Nephron progenitor cell (in vitro differentiated cells): ENCODE results near the gene PPP1R7.

Experiments used
- DNase-seq: peaks from one replicate; pipeline ENCODE4 v3.0.0; 2021
- H3K27ac Mint-ChIP-seq: 2 replicates; pipeline ENCODE4 v1.8.0; 2021; ENCODE audit warnings: mild to moderate bottlenecking, moderate library complexity, mixed read lengths
- H3K27me3 Mint-ChIP-seq: 2 replicates; pipeline ENCODE4 v1.8.0; 2021; ENCODE audit warnings: mild to moderate bottlenecking, low read depth, mixed read lengths; ENCODE audit not compliant: poor library complexity
- H3K36me3 Mint-ChIP-seq: 2 replicates; pipeline ENCODE4 v1.8.0; 2021; ENCODE audit warnings: low read depth, mixed read lengths
- H3K4me1 Mint-ChIP-seq: 2 replicates; pipeline ENCODE4 v1.8.0; 2021; ENCODE audit warnings: mixed read lengths
- H3K4me3 Mint-ChIP-seq: 2 replicates; pipeline ENCODE4 v1.8.0; 2021; ENCODE audit warnings: mild to moderate bottlenecking, moderate library complexity, mixed read lengths
- H3K9me3 Mint-ChIP-seq: 2 replicates; pipeline ENCODE4 v1.8.0; 2021; ENCODE audit warnings: mild to moderate bottlenecking, moderate library complexity, mixed read lengths
- CTCF ChIP-seq: fragments of 200-600 bp; sonication (generic); IDR thresholded peaks from 2 replicates; pipeline ENCODE4 v1.5.0; 2021; ENCODE audit warnings: antibody characterized with exemption

The PPP1R7 gene

GRCh38 chr2:241197947-241198346 lies 47.7 kb downstream of the PPP1R7 start:
- Mint-ChIP-seq H3K27ac (no peak overlapping the region), H3K4me1 (peaks cover 12% of the 10 kb centered on the region), H3K4me3 (no peak overlapping the region), H3K27me3 (no peaks in the 10 kb centered on the region), H3K9me3 (no peaks in the 10 kb centered on the region), H3K36me3 (no peaks in the 10 kb centered on the region)
- peak; percentile 0 for DNase-seq
- TF ChIP-seq CTCF = no peak

DNA sequence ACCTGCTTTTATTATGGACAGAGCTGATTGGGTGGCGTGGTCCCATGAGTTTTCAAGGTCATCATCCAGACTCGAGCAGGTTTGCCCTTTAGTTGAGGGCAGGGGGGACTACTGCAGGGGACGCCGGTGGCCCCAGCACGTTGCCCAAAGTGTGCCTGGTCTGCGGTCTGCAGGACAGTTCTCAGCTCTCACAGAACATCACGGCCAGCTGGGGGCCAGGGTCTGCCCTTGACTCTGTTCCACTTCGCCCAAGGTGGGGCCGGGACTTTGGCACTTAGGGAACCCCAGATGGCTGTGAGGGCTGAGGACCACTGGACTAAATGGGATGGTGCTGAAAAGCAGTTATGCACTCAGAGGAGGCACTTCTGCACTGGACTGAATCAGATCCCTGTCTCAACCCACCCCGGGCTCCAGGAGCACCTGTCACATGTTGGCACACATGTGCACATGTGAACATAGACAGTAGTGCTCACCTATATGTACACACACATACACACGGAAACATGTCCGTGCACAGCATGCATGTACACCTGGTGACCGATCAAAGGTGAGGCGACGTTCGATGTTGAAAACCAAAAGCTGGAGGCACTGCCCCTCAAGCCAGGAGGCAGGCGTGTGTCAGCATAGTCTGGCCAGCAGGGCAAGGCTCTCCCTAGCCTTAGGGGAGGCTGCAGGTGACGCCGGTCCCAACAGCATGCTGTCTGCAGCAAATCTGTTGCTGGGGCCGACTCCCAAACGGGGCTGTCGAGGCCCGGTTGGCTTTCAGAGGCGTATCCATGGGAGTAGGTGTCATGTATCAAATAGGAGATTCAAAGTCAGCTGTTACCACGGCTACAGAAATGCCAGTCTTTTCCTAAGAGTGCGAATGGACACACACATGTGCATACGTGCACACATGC lies 48.4 kb downstream of the PPP1R7 start:
- no peak overlapping the region for H3K4me3 Mint-ChIP-seq

DNA sequence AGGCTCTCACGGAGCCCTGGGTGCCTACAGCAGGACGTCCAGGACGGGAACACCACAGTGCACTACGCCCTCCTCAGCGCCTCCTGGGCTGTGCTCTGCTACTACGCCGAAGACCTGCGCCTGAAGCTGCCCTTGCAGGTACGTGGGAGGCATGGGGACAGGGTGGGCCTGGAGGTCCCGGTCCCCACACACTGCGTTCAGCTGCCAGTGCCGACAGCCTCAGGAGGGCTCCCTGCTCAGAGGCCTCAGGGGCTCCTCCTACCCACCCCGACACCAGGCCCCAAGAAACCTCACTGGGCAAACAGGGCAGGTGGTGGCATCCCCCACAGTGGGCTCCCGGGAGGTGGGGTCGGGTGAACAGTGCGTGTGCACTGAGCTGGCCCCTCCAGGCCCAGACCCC lies 49.0 kb downstream of the PPP1R7 start:
- no peaks in the 10 kb centered on the region for H3K27me3 Mint-ChIP-seq
- peaks cover 12% of the 10 kb centered on the region for H3K4me1 Mint-ChIP-seq
- DNase-seq = peak; percentile 3

More for the DNA sequence above, 48.4 kb downstream of the PPP1R7 start:
- peaks cover 12% of the 10 kb centered on the region for H3K4me1 Mint-ChIP-seq
- TF ChIP-seq CTCF = no peak
- H3K27ac Mint-ChIP-seq = no peak overlapping the region
- no peaks in the 10 kb centered on the region for H3K27me3 Mint-ChIP-seq
- H3K9me3 Mint-ChIP-seq = no peaks in the 10 kb centered on the region
- no peaks in the 10 kb centered on the region for H3K36me3 Mint-ChIP-seq
- peak; percentile 1 for DNase-seq

DNA sequence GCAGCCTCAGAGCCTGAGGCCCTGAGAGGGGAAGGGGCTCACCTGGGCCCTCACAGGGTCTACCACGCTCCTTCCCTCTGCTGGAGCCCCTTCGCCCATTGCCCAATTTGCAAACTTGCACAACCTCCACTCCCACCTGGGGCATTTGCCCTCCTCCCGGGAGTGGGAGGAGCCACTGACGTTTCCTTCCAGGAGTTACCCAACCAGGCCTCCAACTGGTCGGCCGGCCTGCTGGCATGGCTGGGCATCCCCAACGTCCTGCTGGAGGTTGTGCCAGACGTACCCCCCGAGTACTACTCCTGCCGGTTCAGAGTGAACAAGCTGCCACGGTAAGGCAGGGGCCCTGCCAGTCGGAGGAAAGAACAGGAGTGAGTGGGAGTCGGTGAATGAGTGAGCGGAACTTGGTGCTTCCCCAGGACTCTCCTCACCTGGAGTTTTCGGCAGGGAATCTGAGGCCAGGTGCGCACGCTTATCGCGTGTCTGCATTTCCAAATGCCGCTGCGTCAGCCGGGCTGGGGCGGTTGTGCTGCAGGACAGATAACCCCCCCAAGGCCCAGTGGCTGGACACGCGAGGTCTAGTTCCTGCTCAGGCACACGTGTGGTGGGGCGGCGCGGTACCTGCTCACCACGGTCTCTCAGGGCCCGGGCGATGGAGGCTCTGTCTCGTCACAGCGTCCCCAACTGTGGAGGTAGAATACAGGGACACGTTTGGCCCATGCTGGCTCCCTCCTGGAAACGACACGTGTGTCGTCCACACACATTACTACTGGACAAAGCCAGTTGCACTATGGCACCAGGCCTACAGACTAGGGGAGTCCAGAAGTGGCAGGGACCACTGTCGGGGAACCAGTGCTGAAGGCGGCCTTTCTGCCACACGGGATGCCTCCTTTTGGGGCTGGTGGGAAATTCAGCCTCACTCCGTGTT lies 49.9 kb downstream of the PPP1R7 start:
- H3K9me3 Mint-ChIP-seq = no peaks in the 10 kb centered on the region

More for the DNA sequence above, 49.0 kb downstream of the PPP1R7 start:
- H3K27ac Mint-ChIP-seq = no peak overlapping the region
- H3K4me3 Mint-ChIP-seq = no peak overlapping the region
- no peak for TF ChIP-seq CTCF
- no peaks in the 10 kb centered on the region for H3K36me3 Mint-ChIP-seq
- H3K9me3 Mint-ChIP-seq = no peaks in the 10 kb centered on the region

DNA sequence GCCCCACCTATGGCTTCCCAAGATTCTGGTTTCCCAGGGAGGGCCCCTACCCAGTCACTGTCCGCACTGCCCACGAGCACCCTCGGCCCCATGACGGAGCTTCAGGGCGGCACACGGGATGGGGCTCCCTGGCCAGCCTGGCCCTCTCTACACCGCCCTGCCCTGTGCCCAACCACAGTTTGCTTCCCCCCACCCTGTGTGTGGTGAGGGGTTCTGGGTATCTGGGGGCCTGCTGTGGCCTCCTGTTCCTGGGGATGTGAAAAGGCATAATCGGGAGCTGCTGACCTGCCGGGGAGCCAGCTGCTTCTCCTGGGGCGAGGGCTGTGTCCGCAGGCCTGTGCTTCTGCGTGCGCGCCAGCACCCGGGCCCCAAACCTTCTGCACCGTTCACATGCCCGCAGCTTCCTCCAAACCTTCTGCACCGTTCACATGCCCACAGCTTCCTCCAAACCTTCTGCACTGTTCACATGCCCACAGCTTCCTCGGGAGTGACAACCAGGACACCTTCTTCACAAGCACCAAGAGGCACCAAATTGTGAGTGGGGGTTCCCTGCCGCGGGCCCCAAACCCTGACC lies 50.6 kb downstream of the PPP1R7 start:
- no peak for TF ChIP-seq CTCF
- DNase-seq = no peak
- Mint-ChIP-seq H3K36me3 (no peaks in the 10 kb centered on the region), H3K27ac (no peak overlapping the region), H3K9me3 (no peaks in the 10 kb centered on the region), H3K4me3 (no peak overlapping the region), H3K4me1 (peaks cover 12% of the 10 kb centered on the region), H3K27me3 (no peaks in the 10 kb centered on the region)

More for the DNA sequence above, 49.9 kb downstream of the PPP1R7 start:
- Mint-ChIP-seq H3K36me3 (no peaks in the 10 kb centered on the region), H3K27me3 (no peaks in the 10 kb centered on the region), H3K4me3 (no peak overlapping the region), H3K4me1 (peaks cover 12% of the 10 kb centered on the region), H3K27ac (no peak overlapping the region)
- DNase-seq = no peak
- TF ChIP-seq CTCF = no peak
